SKM-1 treated with dmso at 0.1 percent for 144 hours (cell line): Measurements from ENCODE around the gene NBEA.
"Not testable (repeated sequence)": the region's sequence is repeated elsewhere in the genome, so short reads cannot be mapped to it uniquely, and the experiment has no call there.

Source experiments
- DNase-seq: peaks from one replicate; lab custom pipeline; 2025; ENCODE audit not compliant: unreplicated experiment; lab: John Stamatoyannopoulos, UW

The NBEA gene

DNA sequence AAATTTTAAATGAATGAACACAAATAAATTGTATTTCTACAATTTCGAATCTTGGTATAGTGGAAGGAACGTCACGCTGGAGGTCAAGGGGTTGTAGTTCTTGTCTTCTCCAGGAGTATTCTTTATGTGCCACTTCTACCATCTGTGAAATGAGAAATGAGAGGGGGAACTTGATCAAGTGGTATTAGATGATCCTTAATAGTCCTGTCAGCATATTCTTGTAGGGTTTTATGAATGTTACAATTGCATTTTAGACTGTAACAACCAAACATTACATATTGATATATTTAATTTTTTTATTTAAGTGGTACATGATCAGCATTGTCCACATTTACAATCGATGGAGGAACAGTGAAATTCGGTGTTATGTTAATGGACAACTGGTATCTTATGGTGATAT, 113.6 kb downstream of the NBEA start:
- DNase-seq, result no peak

DNA sequence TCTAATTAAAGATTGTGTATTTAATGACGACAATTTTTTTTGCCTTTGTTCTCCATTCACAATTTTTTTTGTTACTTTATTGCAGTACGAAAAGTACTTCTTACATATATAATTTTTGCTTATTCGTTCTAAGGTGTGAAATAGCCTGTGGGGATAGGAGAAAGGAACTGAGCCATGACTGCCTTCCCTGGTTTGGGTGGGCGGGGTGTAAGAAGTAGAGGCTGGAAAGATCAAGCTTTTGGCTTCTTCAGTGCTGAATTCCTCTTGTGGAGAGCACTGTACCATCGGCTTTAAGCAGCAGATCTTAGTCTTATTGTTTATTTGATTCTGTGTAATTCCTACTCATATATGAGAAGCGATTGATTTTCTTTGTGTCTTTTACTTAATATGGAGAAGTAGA, 115.8 kb downstream of the NBEA start:
- DNase-seq, result no peak

DNA sequence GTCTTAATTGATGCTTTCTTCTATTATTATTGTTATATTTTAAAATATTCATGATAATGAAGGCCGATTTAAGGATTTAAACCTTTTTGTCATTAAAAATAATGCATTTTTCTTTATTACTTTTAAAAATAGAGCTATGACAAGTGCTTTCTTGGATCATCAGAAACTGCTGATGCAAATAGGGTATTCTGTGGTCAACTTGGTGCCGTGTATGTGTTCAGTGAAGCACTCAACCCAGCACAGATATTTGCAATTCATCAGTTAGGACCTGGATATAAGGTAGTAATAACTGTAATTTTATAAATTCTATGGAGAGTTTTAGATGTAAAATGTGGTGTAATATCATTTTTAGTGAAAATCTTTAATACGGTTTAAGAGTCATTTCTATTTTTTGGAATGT, 116.5 kb downstream of the NBEA start:
- DNase-seq, result not testable (repeated sequence)

DNA sequence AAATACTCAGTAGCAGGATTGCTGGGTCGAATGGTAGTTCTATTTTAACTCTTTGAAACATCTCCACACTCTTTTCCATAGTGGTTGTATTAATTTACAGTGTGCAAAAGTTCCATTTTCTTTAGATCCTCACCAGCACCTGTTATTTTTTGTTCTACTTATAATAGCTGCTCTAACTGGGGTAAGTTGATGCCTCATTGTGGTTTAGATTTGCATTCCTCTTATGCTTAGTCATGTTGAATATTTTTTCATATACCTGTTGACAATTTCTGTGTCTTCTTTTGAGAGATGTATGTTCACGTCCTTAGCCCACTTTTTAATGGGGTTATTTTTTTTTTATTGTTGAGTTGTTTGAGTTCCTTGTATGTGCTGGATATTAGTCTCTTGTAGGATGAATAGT, 144.6 kb downstream of the NBEA start:
- no peak for DNase-seq

DNA sequence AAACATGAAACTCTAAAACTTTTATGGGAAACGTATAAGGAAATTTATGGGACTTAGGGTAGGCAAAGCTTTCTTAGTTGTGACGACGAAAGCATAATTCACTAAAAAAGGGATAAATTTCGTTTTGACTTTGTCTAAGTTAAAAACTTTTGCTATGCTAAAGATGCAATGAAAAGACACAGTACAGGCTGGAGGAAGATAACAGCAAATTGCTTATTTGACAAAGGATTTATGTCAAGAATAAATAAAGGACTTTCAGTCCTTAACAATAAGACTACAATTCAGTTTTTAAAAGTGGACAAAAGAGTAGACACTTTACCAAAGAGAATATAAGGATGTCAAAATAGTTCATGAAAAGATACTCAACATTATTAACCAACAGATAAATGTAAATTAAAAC, 150.2 kb downstream of the NBEA start:
- DNase-seq, result no peak

DNA sequence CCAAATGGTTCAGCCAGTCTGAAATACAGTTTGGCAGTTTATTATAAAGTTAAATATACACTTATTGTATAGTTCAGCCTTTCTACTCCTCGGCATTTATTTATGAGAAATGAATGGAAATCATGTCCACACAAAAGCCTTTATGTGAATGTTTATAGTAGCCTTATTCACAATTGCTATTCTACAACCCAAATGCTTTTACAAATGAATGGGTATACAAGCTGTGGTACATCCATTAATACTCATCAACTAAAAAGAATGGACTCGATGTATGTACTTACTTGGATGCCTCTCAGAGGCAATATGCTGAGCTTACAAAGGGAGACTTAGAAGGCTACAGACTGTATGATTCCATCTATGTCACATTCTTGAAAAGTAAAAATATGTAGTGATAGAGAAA, 150.7 kb downstream of the NBEA start:
- DNase-seq, result no peak

DNA sequence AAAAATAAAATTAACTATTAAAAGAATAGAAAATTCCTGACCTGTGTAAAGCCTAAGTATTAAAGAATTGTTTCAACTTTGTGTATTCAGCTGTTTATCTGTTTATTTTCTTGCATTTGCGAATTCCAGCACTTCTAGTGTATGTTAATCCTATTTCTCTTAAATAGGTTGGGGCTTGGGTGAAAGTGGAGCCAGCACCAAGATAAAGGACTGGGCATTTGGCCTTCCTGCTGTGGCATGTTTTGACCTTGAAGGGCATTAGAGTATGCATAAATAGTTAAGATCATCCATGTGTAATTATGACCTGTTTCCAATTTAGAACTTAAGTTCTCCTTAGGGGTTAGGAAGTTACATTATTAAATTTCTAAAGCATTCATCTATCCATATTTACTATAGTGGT, 151.3 kb downstream of the NBEA start:
- DNase-seq, result no peak

DNA sequence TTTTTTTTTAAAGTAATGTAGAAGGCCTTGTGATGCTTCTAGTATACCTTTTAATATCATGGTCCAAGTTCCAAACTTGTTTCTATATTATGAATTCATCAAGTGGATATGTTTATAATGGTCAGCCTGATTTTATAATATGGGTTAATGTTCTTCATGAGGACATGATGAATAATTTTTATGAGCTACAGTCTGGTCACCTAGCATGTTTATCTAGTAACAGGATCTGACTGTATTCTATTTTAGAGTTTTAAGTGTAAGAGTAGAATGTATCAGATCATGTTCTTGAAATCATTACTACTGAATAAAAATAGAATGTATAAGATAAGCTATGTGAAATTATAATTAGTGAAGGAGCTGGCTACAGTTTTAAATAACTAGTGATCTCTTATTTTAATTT, 164.7 kb downstream of the NBEA start:
- not testable (repeated sequence) for DNase-seq

DNA sequence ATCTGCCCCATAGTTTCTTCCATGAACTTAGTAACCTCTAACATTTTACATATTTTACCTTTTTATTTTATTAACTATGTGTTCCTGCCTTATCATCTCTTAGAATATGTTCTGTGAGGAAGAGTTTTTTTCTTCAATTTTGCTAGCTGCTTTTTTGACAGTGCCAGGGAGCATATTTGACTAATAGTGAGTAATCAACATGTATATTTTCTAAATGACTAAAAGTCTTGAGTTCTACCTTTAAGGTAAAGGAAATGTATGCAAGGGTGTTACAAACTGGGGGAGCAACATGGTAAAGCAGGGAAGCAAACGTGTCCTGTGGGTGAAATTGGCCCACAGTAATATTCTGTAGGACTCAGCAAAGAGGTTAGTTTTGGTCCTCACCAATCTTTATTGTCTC, 165.5 kb downstream of the NBEA start:
- DNase-seq, result no peak

DNA sequence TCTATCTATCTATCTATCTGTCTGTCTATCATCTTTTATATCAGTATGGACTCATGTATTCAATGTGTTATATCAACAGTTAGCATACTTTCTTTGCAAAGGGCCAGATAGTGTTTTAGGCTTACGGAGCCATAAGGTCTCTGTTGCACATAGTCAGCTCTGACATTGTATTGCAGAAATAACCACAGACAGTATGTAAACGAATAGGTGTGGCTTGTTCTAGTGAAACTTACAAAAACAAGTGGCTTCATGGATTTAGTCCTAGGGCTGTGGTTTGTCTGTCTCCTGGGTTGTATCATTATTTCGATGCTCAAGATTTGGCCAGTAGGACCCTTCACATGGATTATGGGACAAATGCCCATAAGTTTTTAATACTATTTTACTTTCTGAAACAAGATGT, 171.5 kb downstream of the NBEA start:
- not testable (repeated sequence) for DNase-seq

DNA sequence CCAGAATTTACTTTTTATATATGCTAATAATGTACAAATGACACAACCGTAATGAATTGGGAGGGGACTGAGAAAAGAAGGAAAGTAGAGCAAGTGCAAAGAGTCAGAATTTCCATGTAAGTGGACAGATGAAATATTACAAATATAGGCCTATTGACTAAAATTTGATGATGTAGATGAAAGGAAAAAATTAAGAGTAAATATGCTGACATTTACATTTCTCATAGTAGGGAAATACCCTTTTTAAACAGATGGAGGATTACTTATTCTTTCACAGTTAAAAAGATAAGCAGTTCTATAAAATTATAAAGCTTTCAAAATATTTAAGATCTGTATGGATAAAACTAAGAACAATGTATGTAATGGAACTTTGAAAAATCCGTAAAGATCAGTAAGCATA, 185.4 kb downstream of the NBEA start:
- DNase-seq, result no peak

DNA sequence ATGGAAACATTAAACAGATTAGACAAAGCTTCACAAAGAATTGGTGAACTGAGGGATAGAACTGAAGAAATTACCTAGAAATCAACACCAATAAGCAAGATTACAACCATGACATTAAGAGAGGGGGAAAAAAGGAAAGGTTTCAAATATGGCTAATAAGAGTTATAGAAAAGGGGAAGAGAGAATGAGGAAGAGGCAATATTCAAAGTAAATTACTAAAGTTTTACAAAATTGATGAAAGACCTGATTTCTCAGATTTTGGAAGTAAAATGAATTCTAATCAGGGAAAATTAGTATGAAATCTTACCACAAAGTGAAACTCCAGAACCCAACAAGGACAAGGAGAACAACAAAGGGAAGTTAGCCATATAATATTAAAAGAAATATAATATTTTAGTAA, 187.4 kb downstream of the NBEA start:
- no peak for DNase-seq

DNA sequence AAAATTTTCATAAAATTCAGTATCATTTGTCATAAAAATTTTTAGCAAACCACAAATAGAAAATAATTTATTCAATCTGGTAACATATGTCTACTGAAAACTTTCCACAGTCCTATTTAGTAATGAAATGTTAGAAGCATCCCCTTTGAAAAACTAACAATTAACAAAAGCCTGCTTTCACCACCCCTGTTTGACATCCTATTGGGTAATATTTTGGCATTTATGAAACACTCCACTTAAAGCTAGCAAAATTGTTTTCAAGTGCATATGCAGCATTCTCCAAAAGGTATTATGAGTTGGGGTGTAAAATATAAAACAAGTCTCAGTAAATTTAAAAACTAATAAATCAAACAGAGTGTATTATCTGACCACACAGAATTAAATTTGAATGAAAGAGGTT, 189.4 kb downstream of the NBEA start:
- no peak for DNase-seq

DNA sequence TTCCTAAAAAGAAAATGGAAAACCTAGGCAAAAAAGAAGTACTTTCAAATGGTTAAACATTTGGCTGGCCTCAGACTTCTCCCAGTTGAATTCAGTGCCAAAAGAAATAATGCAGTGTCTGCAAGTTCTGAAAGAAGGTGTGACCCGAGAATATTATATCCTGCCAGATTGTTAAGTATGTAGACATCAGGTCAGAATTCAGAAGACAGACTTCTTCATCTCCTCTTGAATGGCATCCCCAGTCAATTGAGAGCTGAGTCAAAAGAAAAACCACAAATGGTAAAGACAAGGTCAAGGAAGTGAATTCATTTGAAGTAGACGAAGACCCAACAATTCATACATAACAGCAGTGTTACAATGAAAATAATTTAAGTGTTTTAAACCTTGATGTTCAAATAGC, 194.5 kb downstream of the NBEA start:
- no peak for DNase-seq

DNA sequence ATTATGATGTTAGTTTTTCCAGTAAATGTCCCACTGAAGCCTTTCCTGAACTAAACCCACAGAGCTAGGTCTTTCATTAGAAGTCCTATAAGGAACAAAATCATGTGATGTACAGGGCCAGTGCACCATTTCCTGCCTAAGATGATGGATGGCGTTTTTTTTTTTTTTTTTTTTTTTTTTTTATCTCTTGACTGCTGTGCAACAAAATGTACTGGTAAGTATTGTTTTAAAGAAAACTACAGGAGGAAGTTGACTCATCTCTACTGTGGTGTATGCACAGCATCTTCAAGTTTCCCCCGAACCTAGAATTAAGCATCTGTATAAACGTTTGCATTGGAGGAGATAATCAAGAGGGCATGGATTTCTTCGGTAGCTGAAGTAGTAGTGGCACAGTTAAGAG, 197.5 kb downstream of the NBEA start:
- no peak for DNase-seq

DNA sequence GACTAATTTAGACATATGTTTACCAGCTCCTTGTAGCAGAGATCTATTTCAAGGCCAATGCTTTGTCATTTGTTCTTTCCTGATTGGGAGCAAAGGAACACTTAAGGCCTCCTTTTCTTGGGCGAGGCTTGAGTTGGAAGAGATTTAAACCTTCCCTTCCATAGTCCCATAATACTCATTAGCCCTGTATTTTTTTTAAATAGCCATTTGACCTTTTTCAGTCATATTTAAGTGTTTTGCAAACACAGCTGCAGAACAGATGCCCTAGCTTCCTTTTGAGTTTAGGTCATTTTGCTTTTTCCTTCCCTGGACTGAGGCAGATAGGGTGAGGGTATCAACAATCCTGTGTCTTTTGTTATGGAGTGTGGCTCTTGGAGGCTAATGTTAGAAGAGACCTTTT, 198.3 kb downstream of the NBEA start:
- no peak for DNase-seq

DNA sequence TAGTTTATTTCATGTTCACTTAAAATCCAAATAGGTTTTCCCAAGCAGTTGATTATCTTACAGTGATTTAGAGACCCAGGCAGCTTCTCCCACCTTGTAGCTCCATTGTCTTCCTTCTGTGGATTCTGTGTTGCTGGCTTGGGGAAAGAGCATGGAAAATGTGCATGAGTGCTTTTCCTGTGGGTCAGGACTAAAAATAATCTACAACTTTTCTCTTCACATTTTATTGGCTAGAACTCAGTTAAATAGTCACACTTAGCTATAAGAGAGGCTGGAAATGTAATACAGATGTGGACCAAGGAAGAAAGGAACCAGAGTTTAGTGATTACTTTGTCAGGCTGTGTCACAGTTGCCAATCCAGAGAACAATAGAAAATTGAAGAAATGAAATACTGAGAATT, 198.8 kb downstream of the NBEA start:
- no peak for DNase-seq

DNA sequence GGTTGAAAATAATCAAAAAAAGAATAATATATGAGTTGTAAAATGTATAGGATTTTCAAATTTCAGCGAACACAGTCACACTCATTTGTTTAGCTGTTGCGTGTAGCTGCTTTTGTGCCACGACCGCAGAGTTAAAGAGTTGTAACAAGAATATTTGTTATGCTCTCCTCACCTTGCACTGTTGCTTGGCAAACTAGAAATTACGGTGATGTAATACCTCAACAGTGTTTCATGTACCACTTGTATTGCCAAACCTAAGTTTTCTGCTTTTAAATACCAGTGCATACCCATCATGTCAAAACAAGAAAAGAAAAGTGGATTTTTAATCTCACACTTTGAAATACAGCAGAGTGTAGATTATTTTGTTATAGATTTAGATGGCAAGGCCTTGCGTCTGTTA, 201.1 kb downstream of the NBEA start:
- DNase-seq, result no peak

DNA sequence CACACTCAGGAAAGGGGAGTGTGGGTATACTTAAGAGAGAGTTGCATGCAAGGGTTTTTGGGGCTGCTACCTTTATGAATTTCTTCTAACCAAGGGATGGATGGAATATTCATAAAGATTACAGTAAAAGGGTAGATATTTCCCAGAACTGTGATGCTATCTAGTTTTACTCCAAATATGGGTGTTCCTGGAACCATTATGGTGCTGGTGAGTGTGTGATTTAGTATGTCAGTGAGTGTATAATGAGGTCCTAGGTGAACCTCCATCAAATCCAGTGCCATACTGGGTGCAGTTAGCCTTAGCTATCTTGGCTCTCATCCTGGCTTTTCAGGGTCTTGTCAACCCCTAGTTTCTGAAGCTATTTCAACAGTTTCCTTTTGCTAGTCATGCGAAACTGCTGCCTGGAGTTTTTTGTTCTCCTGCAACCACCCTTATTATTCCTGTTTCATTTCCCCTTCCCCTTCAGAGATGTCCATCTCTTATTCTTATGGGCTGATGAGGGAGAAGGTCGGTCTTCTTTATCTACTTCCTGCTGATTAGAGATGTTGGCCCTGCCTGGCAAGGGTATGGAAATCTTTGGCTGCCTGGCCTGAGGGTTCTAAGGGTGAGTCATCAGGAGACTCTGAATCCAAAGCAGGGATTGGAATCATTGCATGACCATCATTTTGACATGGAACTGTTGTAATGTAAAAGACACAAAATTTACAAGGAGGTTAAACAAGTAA, 202.3 kb downstream of the NBEA start:
- no peak for DNase-seq

DNA sequence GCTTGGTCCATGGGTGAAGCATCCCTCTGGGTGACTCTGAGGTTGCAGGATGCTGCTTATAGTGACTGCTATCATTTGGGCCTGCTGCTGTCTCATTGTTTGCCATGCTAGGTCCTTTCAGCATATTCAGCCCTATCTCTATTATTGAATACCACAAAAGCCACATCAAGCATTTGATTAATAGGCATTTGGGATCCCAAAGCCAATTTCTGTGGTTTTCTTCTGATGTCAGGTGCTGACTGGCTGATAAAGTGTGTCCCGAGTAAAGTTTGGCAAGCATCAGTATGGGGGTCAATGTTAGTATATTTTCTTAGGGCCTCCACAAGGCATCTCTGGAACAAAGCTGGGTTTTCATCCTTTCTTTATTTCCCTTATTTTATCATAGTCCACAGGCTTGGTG, 204.6 kb downstream of the NBEA start:
- DNase-seq, result no peak

DNA sequence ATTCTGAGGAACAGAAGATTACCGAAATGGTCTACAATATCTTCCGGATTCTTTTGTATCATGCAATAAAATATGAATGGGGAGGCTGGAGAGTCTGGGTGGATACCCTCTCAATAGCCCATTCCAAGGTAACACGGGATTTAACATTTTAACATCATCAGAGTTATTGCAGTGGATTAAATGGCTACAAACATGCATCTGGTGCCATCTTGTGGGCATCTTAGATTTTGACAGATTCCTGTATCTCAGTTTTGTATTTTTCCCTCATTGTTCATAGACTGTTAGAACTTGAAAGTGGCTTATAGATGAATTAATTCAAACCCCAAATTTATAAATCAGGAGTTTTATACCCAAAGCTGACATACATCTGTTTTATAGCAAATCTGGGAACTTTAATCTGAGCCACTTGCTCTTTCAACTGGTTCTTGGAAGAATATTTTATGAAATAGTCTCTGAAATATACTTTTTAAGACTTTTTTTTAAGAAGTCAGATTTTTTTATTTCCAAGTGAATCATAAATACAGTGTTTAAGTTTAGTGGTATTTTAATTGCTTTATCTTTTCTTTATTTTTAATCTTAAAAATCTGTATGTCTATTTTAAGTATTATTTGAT, 215.2 kb downstream of the NBEA start:
- peak; percentile 55 for DNase-seq

DNA sequence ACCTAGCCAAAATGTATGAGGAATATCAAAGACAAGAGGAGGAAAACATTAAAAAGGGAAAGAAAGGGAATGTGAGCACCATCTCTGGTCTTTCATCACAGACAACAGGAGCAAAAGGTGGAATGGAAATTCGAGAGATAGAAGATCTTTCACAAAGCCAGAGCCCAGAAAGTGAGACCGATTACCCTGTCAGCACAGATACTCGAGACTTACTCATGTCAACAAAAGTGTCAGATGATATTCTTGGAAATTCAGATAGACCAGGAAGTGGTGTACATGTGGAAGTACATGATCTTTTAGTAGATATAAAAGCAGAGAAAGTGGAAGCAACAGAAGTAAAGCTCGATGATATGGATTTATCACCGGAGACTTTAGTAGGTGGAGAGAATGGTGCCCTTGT, 217.0 kb downstream of the NBEA start:
- no peak for DNase-seq

DNA sequence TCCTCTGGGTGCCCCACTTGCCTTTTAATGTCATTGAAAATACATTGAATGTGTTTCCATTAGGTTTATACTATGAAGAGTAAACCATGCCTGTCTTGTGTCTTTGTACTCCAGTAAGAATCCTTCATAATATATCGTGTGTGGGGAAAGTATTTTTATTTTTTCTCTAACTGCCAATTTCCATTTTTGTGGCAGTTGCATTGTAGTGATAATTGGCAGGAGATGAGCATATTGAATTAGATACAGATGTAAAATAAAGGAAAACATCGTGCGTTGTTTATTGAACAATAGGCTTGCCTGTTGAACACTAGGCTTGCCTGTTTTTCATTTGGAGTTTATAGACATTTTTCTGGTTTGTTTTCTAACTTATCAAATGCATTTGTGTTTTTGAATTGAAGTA, 218.8 kb downstream of the NBEA start:
- DNase-seq, result no peak
